HG03342 (cell line): ENCODE results near the gene AMBP.
"Not testable (repeated sequence)": the region's sequence is repeated elsewhere in the genome, so short reads cannot be mapped to it uniquely, and the experiment has no call there.

Experiments used
- ATAC-seq: cut with Tn5 transposase; IDR thresholded peaks from one replicate; pipeline ENCODE4 v1.9.1; 2021; ENCODE audit warnings: mild to moderate bottlenecking, moderate library complexity; ENCODE audit not compliant: unreplicated experiment

AMBP gene

DNA sequence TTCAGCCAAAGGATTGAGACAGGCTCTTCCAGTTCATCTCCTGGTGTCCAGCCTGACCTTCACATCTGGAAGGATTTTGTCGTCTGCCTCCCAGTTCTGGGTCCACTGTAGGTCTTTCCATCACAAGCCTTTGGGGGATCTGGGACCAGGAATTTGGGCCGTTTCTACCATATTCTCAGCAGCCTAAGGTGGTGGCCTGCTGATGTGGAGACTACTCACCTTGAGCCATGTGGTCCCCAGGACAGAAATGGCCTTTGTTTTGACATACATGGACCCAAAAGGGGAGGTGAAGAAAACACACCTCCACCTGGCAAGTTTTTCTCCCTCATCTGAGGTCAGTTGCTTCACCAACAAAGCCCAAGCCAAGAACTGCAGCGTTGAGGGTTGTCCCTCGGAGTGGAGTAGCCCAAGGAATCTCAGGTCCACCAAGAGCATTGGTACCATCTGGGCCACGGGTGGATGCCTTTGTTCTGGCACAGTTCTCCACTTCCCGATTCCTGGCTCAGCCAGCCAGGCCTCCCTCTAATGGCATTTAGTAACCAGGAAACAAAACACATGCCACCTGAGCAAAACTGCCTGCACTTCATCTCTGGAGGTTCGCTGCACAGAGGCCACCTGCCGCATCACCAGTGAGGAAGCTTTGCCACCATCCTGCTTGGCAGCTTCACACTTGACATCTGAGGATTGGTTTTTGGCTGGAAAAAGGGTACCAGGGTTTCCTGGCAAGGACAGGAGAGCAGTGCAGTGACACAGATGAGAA, 24.7 kb downstream of the AMBP start:
- no peak for ATAC-seq

DNA sequence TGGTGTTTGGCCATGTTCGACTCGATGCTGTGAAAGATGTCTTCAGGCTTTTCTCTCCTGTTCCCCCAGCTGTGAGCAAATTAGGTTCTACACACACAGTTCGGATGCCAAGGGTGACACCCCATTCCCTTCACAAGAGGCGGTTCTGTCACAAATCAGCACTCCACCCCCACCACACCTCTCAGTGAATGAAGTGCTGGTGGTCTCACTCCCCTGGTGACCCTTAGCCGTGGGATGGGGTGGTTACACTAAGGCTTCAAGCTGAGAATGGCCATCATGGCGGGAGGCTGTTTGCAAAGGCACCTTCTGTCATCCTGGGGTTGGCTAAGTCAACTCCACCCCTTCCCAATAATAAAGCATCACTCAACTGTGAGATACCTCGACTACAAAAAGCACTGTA, 26.4 kb downstream of the AMBP start:
- no peak for ATAC-seq

DNA sequence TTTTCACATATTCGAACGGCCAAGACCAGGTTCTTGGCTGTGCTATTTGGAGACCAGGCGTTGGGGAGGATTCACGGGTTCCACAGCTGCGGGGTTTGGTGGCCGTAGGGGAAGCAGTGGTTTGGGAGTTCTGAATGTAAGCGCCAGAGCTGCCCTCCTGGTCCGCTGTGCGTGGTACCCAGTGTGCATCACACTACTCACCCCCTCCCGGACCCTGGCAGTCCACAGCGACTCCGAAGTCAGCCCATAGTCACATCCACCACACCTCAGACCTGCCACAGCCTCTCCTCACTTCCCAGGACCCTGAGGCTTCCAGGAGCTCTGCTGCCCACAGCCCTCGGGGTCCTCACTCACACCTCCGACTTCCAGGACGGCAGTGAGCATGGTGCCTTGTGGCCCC, 26.8 kb downstream of the AMBP start:
- ATAC-seq: no peak

DNA sequence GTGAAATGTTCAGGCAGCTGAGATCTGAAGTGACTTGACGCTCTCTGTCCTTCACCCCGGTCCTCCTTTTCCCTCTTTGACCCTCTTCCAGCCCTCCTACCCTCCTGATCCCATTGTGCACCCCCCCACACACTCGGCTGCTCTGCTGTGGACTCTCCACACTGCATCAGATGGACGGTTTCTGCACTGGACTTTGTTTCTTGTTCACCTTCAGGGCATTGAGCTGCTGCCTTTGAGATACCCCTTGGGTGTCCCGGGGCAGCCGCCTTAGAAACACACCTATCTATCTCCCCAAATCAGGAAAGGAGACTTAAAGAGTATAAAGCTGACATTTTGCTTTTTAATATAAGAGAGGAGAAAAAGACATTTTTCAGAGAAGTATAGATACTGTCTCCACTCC, 27.5 kb downstream of the AMBP start:
- ATAC-seq: no peak

DNA sequence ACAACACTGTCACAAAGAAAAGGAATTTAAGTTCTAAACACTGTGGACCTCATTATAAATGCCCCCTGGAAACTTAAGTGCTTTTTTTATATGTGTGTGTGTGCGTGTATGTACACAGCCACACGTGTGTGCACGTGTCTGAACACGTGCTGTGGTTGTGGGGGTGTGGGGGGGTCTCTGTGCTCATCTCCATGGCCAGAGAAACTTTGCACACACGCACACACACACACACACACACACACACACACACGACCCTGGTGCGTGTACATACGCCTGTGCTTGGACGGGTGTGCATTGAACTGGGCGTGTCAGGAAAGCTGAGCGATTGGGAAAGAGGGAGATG, 27.9 kb downstream of the AMBP start:
- ATAC-seq: no peak

DNA sequence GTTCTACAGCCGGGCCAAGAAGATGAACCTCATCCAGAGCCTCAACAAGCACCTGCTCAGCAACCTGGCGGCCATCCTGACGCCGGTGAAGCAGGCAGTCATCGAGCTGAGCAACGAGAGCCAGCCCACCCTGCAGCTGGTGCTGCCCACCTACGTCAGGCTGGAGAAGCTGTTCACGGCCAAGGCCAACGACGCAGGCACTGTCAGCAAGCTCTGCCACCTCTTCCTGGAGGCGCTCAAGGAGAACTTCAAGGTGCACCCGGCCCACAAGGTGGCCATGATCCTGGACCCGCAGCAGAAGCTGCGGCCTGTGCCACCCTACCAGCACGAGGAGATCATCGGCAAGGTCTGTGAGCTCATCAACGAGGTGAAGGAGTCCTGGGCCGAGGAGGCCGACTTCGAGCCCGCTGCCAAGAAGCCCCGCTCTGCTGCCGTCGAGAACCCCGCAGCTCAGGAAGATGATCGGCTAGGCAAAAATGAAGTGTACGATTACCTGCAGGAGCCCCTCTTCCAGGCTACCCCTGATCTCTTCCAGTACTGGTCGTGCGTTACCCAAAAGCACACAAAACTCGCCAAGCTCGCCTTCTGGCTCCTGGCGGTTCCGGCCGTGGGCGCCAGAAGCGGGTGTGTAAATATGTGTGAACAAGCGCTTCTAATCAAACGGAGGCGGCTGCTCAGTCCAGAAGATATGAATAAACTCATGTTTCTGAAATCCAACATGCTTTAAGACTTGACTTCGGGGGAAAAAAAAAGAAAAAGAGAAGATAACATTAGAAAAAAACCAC, 28.5 kb downstream of the AMBP start:
- ATAC-seq: no peak

DNA sequence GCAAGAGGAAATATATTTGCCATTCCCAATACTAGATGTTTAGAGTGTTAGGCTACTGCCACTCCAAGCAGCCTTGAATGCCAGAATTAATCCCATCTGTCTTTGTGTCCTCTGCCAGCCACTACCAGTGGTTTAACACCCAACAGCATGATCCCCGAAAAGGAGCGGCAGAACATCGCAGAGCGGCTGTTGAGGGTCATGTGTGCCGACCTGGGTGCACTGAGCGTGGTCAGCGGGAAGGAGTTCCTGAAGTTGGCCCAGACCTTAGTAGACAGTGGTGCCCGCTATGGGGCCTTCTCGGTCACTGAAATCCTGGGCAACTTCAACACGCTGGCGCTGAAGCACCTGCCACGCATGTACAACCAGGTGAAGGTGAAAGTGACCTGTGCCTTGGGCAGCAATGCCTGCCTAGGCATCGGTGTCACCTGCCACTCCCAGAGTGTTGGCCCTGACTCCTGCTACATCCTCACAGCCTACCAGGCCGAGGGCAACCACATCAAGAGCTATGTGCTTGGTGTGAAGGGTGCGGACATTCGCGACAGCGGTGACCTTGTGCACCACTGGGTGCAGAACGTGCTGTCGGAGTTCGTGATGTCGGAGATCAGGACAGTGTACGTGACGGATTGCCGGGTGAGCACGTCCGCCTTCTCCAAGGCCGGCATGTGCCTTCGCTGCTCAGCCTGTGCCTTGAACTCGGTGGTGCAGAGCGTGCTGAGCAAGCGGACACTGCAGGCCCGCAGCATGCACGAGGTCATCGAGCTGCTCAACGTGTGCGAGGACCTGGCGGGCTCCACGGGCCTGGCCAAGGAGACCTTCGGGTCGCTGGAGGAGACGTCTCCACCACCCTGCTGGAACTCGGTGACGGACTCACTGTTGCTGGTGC, 29.3 kb downstream of the AMBP start:
- ATAC-seq: no peak

DNA sequence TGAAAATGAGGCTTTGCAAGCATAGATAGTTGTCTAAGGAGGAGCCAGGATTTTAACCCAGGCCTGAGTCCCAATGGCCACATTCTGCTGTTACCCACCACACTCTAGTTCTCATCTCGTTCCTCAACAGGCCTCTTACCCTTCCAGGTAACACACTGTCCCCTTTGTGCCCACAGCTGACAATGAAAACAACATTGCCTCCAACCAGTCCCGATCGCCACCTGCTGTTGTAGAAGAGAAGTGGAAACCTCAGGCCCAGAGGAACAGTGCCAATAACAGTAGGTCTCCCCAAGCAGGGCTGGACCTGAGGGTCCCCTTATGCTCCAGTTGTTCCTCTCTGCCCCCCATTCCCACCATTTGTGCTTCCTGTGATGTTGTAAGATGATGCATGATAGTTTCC, 30.4 kb downstream of the AMBP start:
- no peak for ATAC-seq

DNA sequence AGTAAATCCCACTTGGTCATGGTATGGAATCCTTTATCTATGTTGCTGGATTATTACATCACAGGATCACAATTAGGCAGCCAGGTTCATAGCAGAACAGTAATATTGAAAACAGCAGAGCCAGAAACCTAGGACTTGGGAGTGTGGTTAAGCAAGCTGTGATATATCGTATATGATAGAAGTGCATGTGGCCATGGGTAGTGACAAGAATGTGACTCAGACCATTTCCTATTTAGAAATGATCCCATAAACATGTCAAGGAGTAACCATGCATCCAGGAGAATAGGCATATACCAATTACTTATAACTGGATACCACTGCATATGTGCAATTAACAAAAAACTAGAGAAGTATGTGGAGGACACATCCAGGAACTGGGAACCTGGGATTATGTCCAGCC, 31.2 kb downstream of the AMBP start:
- ATAC-seq: no peak

DNA sequence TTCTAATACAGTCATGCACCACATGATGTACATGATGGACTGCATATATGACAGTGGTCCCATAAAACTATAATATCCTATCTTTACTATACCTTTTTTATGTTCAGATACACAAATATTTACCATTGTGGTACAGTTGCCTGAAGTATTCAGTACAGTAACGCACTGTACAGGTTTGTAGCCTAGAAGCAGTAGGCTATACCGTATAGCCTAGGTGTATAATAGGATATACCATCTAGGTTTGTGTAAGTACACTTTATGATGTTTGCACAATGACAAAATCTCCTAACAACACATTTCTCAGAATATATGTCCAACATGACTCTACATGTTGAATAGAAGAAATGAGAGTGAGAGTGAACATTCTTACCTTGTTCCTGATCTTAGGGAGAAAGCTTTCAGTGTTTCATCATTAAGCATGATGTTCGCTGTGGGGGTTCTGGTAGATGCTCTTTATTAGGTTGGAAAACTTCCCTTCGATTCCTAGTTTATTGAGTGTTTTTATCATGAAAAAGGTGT, 31.8 kb downstream of the AMBP start:
- no peak for ATAC-seq

DNA sequence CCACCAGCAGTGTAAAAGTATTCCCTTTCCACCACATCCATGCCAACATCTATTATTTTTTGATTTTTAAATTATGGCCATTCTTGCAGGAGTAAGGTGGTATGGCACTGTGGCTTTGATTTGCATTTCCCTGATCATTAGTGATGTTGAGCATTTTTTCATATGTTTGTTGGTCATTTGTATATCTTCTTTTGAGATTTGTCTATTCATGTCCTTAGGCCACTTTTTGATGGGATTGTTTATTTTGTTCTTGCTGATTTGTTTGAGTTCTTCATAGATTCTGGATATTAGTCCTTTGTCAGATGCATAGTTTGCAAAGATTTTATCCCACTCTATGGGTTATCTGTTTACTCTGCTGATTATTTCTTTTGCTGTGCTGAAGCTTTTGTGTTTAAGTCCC, 34.4 kb downstream of the AMBP start:
- ATAC-seq: not testable (repeated sequence)

DNA sequence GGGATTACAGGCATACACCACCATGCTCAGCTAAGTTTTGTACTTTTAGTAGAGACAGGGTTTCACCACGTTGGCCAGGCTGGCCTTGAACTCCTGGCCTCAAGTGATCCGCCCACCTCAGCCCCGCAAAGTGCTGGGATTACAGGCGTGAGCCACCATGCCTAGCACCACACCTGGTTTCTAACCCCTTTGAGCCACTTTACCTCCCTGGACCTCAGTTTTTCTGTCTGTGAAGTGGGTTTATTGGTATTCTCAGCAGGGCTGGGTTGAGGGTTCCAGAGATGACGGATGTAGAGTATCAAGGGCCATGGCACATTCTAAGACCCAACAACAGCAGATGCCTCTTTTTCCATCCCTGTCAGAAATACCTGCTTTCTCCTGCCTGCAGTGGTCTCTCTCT, 38.6 kb downstream of the AMBP start:
- ATAC-seq: no peak

DNA sequence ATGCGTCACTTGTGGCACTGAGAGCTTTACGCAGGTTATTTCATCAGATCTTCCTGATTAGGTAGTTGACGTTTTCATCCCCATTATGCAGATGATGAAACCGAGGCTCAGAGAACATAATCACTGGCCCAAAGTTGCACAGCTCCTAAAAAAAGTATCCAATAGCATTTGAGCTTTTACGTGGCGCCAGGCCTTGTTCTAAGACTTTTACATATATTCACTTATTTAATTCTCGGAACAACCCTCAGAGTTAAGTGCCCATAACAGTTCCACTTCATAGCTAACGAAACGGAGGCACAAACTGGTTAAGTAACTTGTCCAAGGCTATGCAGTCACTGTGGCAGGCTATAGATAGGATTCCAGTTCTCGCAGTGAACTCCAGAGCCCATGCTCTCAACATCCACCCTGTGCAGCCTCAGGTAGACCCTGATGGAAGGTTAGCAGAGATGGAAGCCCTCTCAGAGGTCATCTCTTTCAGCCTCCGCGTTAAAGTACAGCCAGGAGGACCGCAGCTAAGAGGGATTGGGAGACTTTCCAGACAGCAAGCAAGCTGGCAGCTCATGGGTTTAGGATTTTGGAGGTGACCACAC, 39.3 kb downstream of the AMBP start:
- ATAC-seq: no peak

DNA sequence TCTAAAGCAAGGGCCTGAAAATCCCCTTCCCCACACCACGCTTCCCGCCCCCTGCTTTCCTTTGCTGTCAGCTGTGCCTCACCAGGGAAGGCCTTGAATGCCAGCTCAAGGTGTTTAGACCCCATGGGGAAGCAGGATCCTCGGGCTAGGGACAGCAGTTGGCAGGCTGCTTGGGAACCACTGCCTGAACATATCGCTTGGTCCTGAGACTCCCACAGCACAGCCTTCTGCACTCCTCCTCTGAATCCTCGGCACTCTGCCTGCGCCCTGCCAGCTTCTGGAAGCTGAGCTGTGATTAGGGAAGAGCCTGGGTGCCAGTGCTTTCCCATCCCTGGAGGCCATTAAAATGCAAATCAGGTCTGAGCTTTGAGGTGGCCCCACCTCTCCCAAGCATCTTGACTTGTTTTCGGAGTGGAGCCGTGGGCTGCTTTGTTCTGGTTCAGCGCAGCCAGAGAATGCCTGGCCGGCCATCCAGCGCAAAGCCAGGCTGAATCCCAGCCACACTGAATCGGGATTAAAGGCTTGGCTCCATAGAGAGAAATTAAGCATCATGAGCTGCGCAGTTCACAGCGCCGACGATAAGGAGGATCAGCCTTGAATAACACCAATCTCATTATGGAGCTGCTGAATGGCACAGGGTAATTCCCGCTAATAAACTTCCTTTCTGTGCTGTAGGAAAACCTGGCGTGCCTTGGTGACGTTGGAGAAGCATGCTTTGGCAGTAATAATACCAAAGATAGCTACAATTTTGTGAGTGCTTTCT, 40.0 kb downstream of the AMBP start:
- ATAC-seq: no peak

DNA sequence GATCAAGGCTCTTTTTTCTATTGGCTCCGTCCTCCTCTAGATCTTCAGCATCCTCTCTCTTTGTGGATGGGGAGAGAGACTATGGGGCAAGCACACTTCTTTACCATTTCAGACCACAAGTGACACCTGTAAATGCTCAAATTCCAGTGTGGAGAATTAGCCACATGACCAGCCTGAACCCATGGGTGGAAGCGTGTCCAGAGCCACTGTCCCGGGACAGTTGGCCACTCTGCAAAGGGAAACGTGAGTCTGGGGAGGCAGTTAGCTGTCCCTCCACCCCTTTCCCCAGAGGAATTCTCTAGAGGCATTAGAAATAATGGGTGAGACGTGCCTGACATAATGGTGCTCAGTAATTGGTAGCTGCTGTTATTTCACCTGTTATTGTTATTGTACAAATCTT, 40.9 kb downstream of the AMBP start:
- ATAC-seq: no peak

DNA sequence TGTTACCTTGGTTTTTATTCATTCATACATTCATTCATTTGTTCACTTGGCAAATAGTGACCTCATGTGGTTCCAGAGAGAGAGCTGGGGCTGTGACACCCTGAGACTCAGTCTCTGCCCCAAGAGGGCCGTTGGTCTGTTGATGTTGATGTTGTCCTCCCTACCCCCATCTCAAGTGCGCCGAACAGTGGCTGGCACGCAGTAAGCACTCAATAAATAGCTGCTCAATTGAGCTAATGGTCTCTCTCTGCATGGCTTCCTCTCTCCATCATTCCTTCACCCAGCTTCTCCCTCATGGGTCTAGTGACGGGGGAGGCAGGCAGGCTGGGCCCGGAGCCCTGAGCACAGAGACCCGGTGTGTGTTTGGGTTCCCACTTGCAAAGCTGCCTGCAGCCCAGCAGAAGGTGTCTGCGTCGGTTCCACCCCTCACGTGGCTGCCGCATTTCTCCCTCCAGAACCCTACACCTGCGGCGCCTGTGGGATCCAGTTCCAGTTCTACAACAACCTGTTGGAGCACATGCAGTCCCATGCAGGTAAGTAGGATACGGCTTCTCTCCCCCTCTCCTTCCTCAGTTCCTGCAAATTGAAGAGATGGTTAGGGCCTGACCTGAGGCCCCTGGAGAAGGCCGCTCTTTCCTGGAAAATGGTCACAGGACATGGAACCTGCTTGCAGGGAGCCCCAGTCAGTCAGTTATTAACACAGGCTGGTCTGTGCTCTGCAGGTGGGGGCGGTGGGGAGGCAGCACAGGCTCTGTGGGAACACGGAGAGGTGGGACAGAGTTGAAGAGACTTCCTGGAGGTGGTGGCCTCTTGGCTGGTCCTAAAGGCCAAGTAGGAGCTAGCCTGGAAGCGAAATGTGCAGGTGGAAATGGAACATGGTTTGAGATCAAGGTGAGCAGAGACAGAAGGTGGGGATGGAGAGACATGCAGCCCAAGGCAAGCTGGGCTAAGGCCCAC, 42.0 kb downstream of the AMBP start:
- no peak for ATAC-seq

DNA sequence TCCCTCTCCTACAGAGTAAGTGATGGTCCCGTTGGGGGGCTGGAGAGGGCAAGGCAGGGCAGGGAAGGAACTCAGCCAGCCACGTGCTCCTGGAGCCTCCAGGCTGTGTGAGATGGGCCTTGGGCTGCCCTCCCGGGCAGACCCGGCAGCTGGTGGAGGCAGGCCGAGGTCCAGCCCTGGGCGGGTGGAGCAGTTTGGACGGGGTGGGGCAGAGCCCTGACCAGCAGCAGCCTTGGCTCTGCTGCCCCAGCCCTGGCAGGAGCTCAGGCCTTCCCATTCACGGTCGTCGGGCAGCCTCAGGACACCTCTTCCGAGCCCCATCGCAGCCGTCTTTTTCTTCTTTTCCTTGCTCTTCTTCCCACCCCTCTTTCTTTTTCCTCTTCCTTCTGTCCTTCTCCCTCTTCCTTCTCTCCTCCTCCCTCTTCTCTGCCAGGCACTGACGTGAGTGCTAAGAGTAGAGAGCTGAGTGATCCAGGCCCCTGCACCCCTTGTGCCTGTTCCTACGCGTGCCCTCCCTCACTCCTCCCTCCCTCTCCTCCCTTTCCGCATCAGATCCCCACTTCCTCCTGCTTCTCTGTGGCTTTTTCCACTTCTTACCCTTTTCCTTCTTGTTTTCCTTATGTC, 42.8 kb downstream of the AMBP start:
- ATAC-seq: no peak

DNA sequence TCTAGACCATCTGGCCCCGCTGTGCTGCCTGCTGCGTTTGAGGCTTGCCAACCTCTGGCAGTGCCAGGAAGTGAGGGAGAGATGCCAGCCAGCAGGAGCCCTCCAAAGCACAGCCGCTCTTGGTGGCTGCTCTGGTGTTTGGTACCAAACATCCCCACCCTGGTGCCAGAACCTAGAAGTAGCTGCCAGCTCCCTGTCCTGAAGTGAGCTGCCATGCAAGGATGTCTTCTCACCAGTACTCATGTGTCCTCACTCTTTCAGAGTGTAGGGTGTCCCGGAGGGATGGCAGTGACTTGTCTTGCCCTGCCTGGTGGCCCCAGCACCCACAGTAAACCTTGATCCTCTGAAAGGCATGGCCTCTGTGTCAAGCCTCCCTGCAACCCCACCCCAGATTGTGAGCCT, 43.4 kb downstream of the AMBP start:
- ATAC-seq: no peak

DNA sequence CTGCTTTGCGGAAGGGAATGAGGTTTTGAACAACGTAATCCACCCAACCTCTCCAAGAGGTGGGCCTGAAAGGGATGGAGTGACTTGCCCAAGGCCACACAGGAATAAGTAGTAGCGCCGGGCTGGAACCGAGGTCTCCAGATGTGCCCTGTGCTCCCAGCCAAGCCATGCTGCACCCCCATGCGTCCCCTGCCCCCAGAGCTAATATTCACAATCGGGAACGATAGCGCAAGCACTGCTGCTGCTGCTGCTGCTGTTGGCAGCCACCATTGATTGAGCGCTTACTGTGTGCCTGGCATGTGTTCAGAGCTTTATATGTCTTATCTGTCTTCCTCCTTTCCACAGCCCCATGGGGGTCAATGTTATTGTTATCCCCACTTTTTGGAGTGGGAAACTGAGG, 43.9 kb downstream of the AMBP start:
- no peak for ATAC-seq
